Thoracic aorta (tissue), 2 donors: Measurements from ENCODE around the gene CCDC167. TPM values are rescaled to one million over a fixed set of nuclear protein-coding genes. Genes with fewer than 3 reads are reported as not detected.

Experiments used
- ATAC-seq: fragments of 150-250 bp; one replicate; pipeline ENCODE4 v1.8.0; 2017; ENCODE audit warnings: low read depth; ENCODE audit not compliant: insufficient number of reproducible peaks, low FRiP score
- DNase-seq: peaks from one replicate; pipeline ENCODE4 v3.0.0-alpha.2; 2020; ENCODE audit warnings: low spot score
- H3K27ac ChIP-seq, 2 donors: fragments of 200-600 bp; sonication (generic); 1 replicate in 1 of 2; 2 replicates in 1 of 2; pipeline ENCODE4 v1.5.1; 2016; ENCODE audit warnings: mild to moderate bottlenecking in 2 of 2, moderate library complexity in 2 of 2
- H3K27me3 ChIP-seq: fragments of 200-600 bp; sonication (generic); replicated peaks from 2 replicates; pipeline ENCODE4 v1.6.0; 2016; ENCODE audit warnings: mild to moderate bottlenecking; ENCODE audit not compliant: insufficient read depth
- H3K36me3 ChIP-seq: fragments of 200-600 bp; sonication (generic); one replicate; pipeline ENCODE4 v1.5.1; 2016
- H3K4me1 ChIP-seq, 2 donors: fragments of 200-600 bp; sonication (generic); 1 replicate in 1 of 2; 2 replicates in 1 of 2; pipeline versions ENCODE4 v1.5.1 to v1.6.0; 2016; ENCODE audit warnings: low read depth in 2 of 2, mild to moderate bottlenecking in 1 of 2; ENCODE audit not compliant: control insufficient read depth in 1 of 2
- H3K4me3 ChIP-seq: fragments of 200-600 bp; sonication (generic); 2 replicates; pipeline ENCODE4 v1.5.1; 2016; ENCODE audit warnings: mild to moderate bottlenecking
- H3K9me3 ChIP-seq: fragments of 200-600 bp; sonication (generic); 2 replicates; pipeline ENCODE4 v1.5.1; 2016
- CTCF ChIP-seq: fragments of 200-600 bp; sonication (generic); IDR thresholded peaks from one replicate; pipeline ENCODE4 v1.5.1; 2019; ENCODE audit warnings: antibody characterized with exemption
- total RNA-seq, 2 donors: library from RNA; depleted of rRNA; stranded (reverse); fragments of >200 nt; gene quantifications; one replicate each; pipeline versions ENCODE4 v1.1.0 to v1.2.3, GENCODE V29; 2016

Gene CCDC167
- total RNA-seq, 2 donors from 2014 or later: 14.4 to 20.8 TPM

GRCh38 chr6:37519461-37519860, 19.8 kb upstream of the CCDC167 start:
- H3K4me3 ChIP-seq: no peak overlapping the region
- ATAC-seq (no peak), DNase-seq (no peak)
- peaks cover 4 to 7% of the 10 kb centered on the region in 2 donors for H3K4me1 ChIP-seq
- no peak for TF ChIP-seq CTCF
- no peak overlapping the region for H3K27ac ChIP-seq
- H3K36me3 ChIP-seq: no peaks in the 10 kb centered on the region
- no peaks in the 10 kb centered on the region for H3K9me3 ChIP-seq
- no peaks in the 10 kb centered on the region for H3K27me3 ChIP-seq

GRCh38 chr6:37518116-37518515, 18.4 kb upstream of the CCDC167 start:
- peaks cover 4 to 7% of the 10 kb centered on the region in 2 donors for H3K4me1 ChIP-seq

GRCh38 chr6:37517411-37517812, 17.7 kb upstream of the CCDC167 start:
- H3K36me3 ChIP-seq: no peaks in the 10 kb centered on the region
- H3K4me1 ChIP-seq: peaks cover 4 to 7% of the 10 kb centered on the region in 2 donors
- TF ChIP-seq CTCF: no peak
- H3K4me3 ChIP-seq: no peak overlapping the region
- no peaks in the 10 kb centered on the region for H3K27me3 ChIP-seq
- DNase-seq: no peak
- H3K9me3 ChIP-seq: no peaks in the 10 kb centered on the region
- H3K27ac ChIP-seq: no peak overlapping the region
- ATAC-seq: no peak

More at GRCh38 chr6:37518116-37518515, 18.4 kb upstream of the CCDC167 start:
- Histone ChIP-seq H3K4me3 (no peak overlapping the region), H3K9me3 (no peaks in the 10 kb centered on the region), H3K27me3 (no peaks in the 10 kb centered on the region), H3K27ac (no peak overlapping the region), H3K36me3 (no peaks in the 10 kb centered on the region)
- TF ChIP-seq CTCF: no peak
- no peak for DNase-seq
- no peak for ATAC-seq

DNA sequence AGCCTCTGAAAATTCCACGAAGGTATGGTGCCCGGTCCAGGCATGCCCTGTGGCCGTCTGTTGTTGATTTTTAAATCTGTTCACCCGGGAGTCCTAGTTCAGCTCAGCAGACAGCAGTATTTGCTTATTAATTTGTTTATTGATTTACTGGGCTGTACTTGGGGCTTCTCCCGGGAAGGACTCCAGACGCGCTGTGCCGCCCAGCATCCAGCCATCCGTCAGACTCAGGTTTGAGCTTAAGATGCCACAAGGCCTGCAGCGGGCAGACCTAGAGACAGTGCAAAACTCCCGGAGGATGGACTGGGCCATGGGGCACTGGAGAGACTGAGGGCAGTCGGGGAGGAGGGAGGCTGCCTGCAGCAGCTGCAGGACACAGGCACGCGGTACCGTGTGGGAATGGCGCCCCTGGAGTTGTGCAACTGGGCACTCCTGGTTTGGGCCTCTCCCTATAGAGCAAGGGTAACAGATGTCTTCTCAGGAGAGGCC, 17.3 kb upstream of the CCDC167 start:
- Histone ChIP-seq H3K36me3 (no peaks in the 10 kb centered on the region), H3K9me3 (no peaks in the 10 kb centered on the region), H3K27me3 (no peaks in the 10 kb centered on the region), H3K4me1 (peaks cover 4 to 7% of the 10 kb centered on the region in 2 donors), H3K4me3 (no peak overlapping the region), H3K27ac (no peak overlapping the region)
- DNase-seq (no peak), ATAC-seq (no peak)
- no peak for TF ChIP-seq CTCF

- H3K4me1 ChIP-seq: peaks cover 4 to 7% of the 10 kb centered on the region in 2 donors
- peak overlapping the region; percentile 25 for H3K4me3 ChIP-seq
- no peak overlapping the region for H3K27ac ChIP-seq
- no peaks in the 10 kb centered on the region for H3K27me3 ChIP-seq
- no peak for DNase-seq
- H3K9me3 ChIP-seq: no peaks in the 10 kb centered on the region
- no peak for ATAC-seq
- TF ChIP-seq CTCF: no peak
- H3K36me3 ChIP-seq: no peaks in the 10 kb centered on the region
Measured at GRCh38 chr6:37516076-37516919, 16.6 kb upstream of the CCDC167 start.
